CD4-positive, alpha-beta memory T cell (primary cell): ENCODE measurements around the gene SCYGR3. TPM values are rescaled to one million over a fixed set of nuclear protein-coding genes. Genes with fewer than 3 reads are reported as not detected.
A peak's percentile ranks its signal among the peaks of the same experiment; 100 is the strongest.

ENCODE experiments used
- CTCF ChIA-PET: fragments of 350-600 bp; sonication (Branson Sonifier 250); formaldehyde crosslinking; loops from one replicate; lab custom pipeline; 2021; ENCODE audit warnings: inconsistent platforms; ENCODE audit not compliant: partially characterized antibody; lab: Charles Lee
- POLR2A ChIA-PET: fragments of 350-600 bp; sonication (Branson Sonifier 250); formaldehyde crosslinking; loops from one replicate; lab custom pipeline; 2021; ENCODE audit not compliant: partially characterized antibody; lab: Charles Lee
- DNase-seq, 5 donors: peaks; one replicate each; pipeline versions ENCODE4 v3.0.0 to v3.0.0-alpha.2; 2020 to 2022; ENCODE audit warnings: mixed read lengths in 1 of 5
- H3K27ac ChIP-seq: one replicate; pipeline ENCODE4 v1.7.0; 2013; ENCODE audit warnings: low read depth, low read length
- H3K27me3 ChIP-seq: 2 replicates; pipeline ENCODE4 v1.7.0; 2013; ENCODE audit warnings: mild to moderate bottlenecking, low read length, moderate library complexity; ENCODE audit not compliant: insufficient read depth
- H3K36me3 ChIP-seq: 2 replicates; pipeline ENCODE4 v1.7.0; 2013; ENCODE audit warnings: mild to moderate bottlenecking, low read length, moderate library complexity; ENCODE audit not compliant: insufficient read depth
- H3K4me1 ChIP-seq: 2 replicates; pipeline ENCODE4 v1.7.0; 2013; ENCODE audit warnings: mild to moderate bottlenecking, low read length, moderate library complexity; ENCODE audit not compliant: insufficient read depth
- H3K4me3 ChIP-seq, 2 donors: one replicate each; pipeline ENCODE4 v1.7.0; 2013; ENCODE audit warnings: low read length in 2 of 2, mild to moderate bottlenecking in 1 of 2
- H3K9me3 ChIP-seq, 2 donors: one replicate each; pipeline ENCODE4 v1.7.0; 2013; ENCODE audit warnings: low read length in 2 of 2, control low read depth in 1 of 2; ENCODE audit not compliant: control insufficient read depth in 1 of 2
- H3K27ac Mint-ChIP-seq, 7 donors: one replicate each; pipeline ENCODE4 v1.8.0; 2020 to 2021; ENCODE audit warnings: mixed read lengths in 7 of 7, mild to moderate bottlenecking in 6 of 7, inconsistent platforms in 3 of 7, moderate library complexity in 3 of 7
- H3K27me3 Mint-ChIP-seq, 2 donors: one replicate each; pipeline ENCODE4 v1.8.0; 2020 to 2021; ENCODE audit warnings: mixed read lengths in 2 of 2
- H3K36me3 Mint-ChIP-seq, 2 donors: one replicate each; pipeline ENCODE4 v1.8.0; 2020 to 2021; ENCODE audit warnings: mixed read lengths in 2 of 2, inconsistent platforms in 1 of 2, mild to moderate bottlenecking in 1 of 2
- H3K4me1 Mint-ChIP-seq, 4 donors: one replicate each; pipeline ENCODE4 v1.8.0; 2020 to 2021; ENCODE audit warnings: mixed read lengths in 4 of 4, mild to moderate bottlenecking in 1 of 4
- H3K4me3 Mint-ChIP-seq, 8 donors: one replicate each; pipeline ENCODE4 v1.8.0; 2020 to 2021; ENCODE audit warnings: mixed read lengths in 8 of 8, mild to moderate bottlenecking in 7 of 8, moderate library complexity in 6 of 8, inconsistent platforms in 3 of 8
- H3K9me3 Mint-ChIP-seq, 8 donors: one replicate each; pipeline ENCODE4 v1.8.0; 2020 to 2021; ENCODE audit warnings: mixed read lengths in 8 of 8, mild to moderate bottlenecking in 5 of 8, inconsistent platforms in 3 of 8, moderate library complexity in 1 of 8
- intact Hi-C: fragments of 100-400 bp; cut with micrococcal nuclease; formaldehyde crosslinking; loops from one replicate; pipeline ENCODE4 v1.15.1; 2023
- polyA plus RNA-seq, 2 donors: library from polyadenylated mRNA; unstranded; fragments of 300-500 nt; fragmentation: Illumina TruSeq; gene quantifications; one replicate each; pipeline ENCODE4 v1.2.3, GENCODE V29; 2021
- total RNA-seq, 2 experiments: library from RNA; stranded (reverse); gene quantifications; one replicate each; pipeline ENCODE4 v1.2.3, GENCODE V29; 2021

The SCYGR3 gene
- total and polyA plus RNA-seq, 4 experiments from 2014 or later, result not detected

- ChIA-PET CTCF (no interaction called here), POLR2A (no interaction called here)
- no peak overlapping the region for H3K27ac ChIP-seq
- no peak for DNase-seq
- H3K4me3 ChIP-seq, result no peak overlapping the region
- no peaks in the 10 kb centered on the region for H3K9me3 ChIP-seq
- peaks cover 4 to 36% (median 24%) of the 10 kb centered on the region in 8 donors for H3K9me3 Mint-ChIP-seq
- no peaks in the 10 kb centered on the region for H3K4me1 Mint-ChIP-seq
- intact Hi-C loops, result no loop called here
- no peaks in the 10 kb centered on the region for H3K4me1 ChIP-seq
- H3K36me3 Mint-ChIP-seq, result peaks cover 4 to 11% of the 10 kb centered on the region in 2 donors
- H3K27ac Mint-ChIP-seq, result no peak overlapping the region
- H3K36me3 ChIP-seq, result no peaks in the 10 kb centered on the region
- H3K4me3 Mint-ChIP-seq, result no peak overlapping the region
- H3K27me3 ChIP-seq, result peaks cover 4% of the 10 kb centered on the region
- H3K27me3 Mint-ChIP-seq, result peaks cover 36 to 45% of the 10 kb centered on the region in 2 donors
Measured at GRCh38 chr2:227579791-227580190, 34.8 kb downstream of the SCYGR3 start.

GRCh38 chr2:227578642-227579041, 36.0 kb downstream of the SCYGR3 start:
- Histone ChIP-seq H3K27ac (no peak overlapping the region), H3K27me3 (peaks cover 4% of the 10 kb centered on the region), H3K4me1 (no peaks in the 10 kb centered on the region), H3K9me3 (no peaks in the 10 kb centered on the region), H3K4me3 (no peak overlapping the region), H3K36me3 (no peaks in the 10 kb centered on the region)
- Mint-ChIP-seq H3K4me1 (no peaks in the 10 kb centered on the region), H3K27me3 (peaks cover 31 to 45% of the 10 kb centered on the region in 2 donors), H3K27ac (no peak overlapping the region), H3K4me3 (no peak overlapping the region), H3K36me3 (peaks cover 4 to 11% of the 10 kb centered on the region in 2 donors), H3K9me3 (peaks cover 4 to 26% (median 22%) of the 10 kb centered on the region in 8 donors)
- ChIA-PET CTCF (no interaction called here), POLR2A (no interaction called here)
- intact Hi-C loops, result no loop called here
- DNase-seq, result no peak

DNA sequence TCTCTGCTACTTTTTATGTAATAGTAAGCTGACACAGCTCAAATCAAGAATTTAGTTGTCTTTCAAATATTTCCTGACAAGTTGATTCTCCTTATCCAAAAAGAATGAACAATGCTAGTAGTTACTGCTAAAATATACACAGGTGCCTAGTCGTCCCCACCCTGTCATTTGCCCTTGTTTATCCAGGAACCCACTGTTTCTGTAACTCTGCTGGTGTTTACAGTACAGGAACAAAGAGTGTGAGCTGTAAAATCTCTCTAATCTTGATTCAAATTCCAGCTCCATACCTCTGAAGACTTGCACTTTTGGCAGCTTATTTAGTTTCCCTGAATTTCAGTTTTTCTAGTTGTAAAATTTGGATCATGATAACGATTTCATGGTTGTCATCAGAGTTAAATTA, 37.1 kb downstream of the SCYGR3 start:
- Histone ChIP-seq H3K4me3 (no peak overlapping the region), H3K36me3 (no peaks in the 10 kb centered on the region), H3K9me3 (no peaks in the 10 kb centered on the region), H3K27ac (no peak overlapping the region), H3K4me1 (no peaks in the 10 kb centered on the region), H3K27me3 (peaks cover 4% of the 10 kb centered on the region)
- POLR2A ChIA-PET, result no interaction called here
- peaks cover 3 to 7% of the 10 kb centered on the region in 2 donors for H3K36me3 Mint-ChIP-seq
- CTCF ChIA-PET, result no interaction called here
- no peak overlapping the region for H3K27ac Mint-ChIP-seq
- H3K27me3 Mint-ChIP-seq, result peaks cover 30 to 42% of the 10 kb centered on the region in 2 donors
- intact Hi-C loops, result no loop called here
- peaks cover 1 to 19% (median 15%) of the 10 kb centered on the region in 8 donors for H3K9me3 Mint-ChIP-seq
- H3K4me1 Mint-ChIP-seq, result peaks cover 0 to 1% (median 0%) of the 10 kb centered on the region in 4 donors
- no peak for DNase-seq
- no peak overlapping the region for H3K4me3 Mint-ChIP-seq

DNA sequence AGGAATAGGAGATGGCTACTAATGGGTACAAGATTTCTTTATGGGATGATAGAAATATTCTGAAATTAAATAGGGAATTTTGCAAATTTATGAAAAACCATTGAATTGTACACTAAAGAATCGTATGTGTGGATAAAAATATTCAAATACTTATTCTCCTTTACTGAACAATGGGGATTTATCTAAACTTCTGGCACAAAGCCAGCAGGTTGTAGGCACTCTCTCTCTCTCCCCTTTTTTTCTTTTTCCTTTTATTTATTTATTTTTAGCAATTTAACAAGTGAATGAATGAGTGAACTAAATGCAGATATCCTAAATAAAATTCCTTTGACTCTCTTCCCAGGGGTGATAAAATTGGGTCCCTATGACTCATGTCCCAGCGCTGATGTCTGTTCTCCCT, 37.8 kb downstream of the SCYGR3 start:
- intact Hi-C loops, result no loop called here
- Histone ChIP-seq H3K27me3 (peaks cover 4% of the 10 kb centered on the region), H3K27ac (no peak overlapping the region), H3K9me3 (no peaks in the 10 kb centered on the region), H3K36me3 (no peaks in the 10 kb centered on the region), H3K4me3 (no peak overlapping the region), H3K4me1 (no peaks in the 10 kb centered on the region)
- ChIA-PET CTCF (no interaction called here), POLR2A (no interaction called here)
- Mint-ChIP-seq H3K4me3 (no peak overlapping the region), H3K4me1 (peaks cover 0 to 3% (median 0%) of the 10 kb centered on the region in 4 donors), H3K36me3 (peaks cover 0 to 2% of the 10 kb centered on the region in 2 donors), H3K27me3 (peaks cover 26 to 37% of the 10 kb centered on the region in 2 donors), H3K9me3 (peaks cover 0 to 12% (median 7%) of the 10 kb centered on the region in 8 donors), H3K27ac (no peak overlapping the region)
- no peak for DNase-seq

DNA sequence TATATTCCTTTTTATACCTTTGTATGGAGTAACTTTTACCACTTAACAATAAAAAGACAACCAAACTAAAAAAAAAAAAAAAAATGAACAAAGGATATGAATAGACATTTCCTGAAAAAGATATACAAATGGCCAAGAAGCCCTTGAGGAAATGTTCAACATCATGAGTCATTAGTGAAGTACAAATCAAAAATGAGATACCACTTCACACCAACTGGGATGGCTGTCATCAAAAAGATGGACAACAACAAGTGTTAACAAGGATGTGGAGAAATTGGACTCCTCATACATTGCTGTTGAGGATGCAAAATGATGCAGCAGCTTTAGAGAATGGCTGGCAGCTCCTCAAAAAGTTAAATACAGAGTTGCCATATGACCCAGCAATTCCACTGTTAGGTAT, 38.5 kb downstream of the SCYGR3 start:
- Mint-ChIP-seq H3K27ac (no peak overlapping the region), H3K9me3 (peaks cover 0 to 7% (median 1%) of the 10 kb centered on the region in 8 donors), H3K4me1 (peaks cover 0 to 3% (median 0%) of the 10 kb centered on the region in 4 donors), H3K27me3 (peaks cover 23 to 34% of the 10 kb centered on the region in 2 donors), H3K4me3 (no peak overlapping the region), H3K36me3 (peaks cover 0 to 1% of the 10 kb centered on the region in 2 donors)
- H3K27ac ChIP-seq, result no peak overlapping the region
- no peaks in the 10 kb centered on the region for H3K9me3 ChIP-seq
- no peak overlapping the region for H3K4me3 ChIP-seq
- intact Hi-C loops, result no loop called here
- no peak for DNase-seq
- no peaks in the 10 kb centered on the region for H3K36me3 ChIP-seq
- POLR2A ChIA-PET, result no interaction called here
- CTCF ChIA-PET, result no interaction called here
- no peaks in the 10 kb centered on the region for H3K4me1 ChIP-seq
- H3K27me3 ChIP-seq, result peaks cover 4% of the 10 kb centered on the region

- Histone ChIP-seq H3K9me3 (no peaks in the 10 kb centered on the region), H3K27me3 (no peaks in the 10 kb centered on the region), H3K36me3 (no peaks in the 10 kb centered on the region), H3K27ac (no peak overlapping the region), H3K4me1 (no peaks in the 10 kb centered on the region), H3K4me3 (no peak overlapping the region)
- Mint-ChIP-seq H3K36me3 (no peaks in the 10 kb centered on the region), H3K4me1 (peaks cover 0 to 8% (median 2%) of the 10 kb centered on the region in 4 donors), H3K27me3 (peaks cover 0 to 1% of the 10 kb centered on the region in 2 donors), H3K4me3 (no peak overlapping the region), H3K9me3 (peaks cover 0 to 1% (median 0%) of the 10 kb centered on the region in 8 donors), H3K27ac (peak overlapping the region in 2 of 7 donors; percentile 5 to 41)
- intact Hi-C loops, result no loop called here
- CTCF ChIA-PET, result no interaction called here
- POLR2A ChIA-PET, result no interaction called here
- DNase-seq, result no peak
Measured at GRCh38 chr2:227570615-227571014, 44.0 kb downstream of the SCYGR3 start.

GRCh38 chr2:227568852-227569169, 45.8 kb downstream of the SCYGR3 start:
- H3K4me1 Mint-ChIP-seq, result peaks cover 0 to 8% (median 4%) of the 10 kb centered on the region in 4 donors
- no peaks in the 10 kb centered on the region for H3K9me3 Mint-ChIP-seq
- Histone ChIP-seq H3K36me3 (no peaks in the 10 kb centered on the region), H3K4me1 (no peaks in the 10 kb centered on the region), H3K9me3 (no peaks in the 10 kb centered on the region), H3K27ac (no peak overlapping the region), H3K27me3 (no peaks in the 10 kb centered on the region), H3K4me3 (no peak overlapping the region)
- no peak for DNase-seq
- intact Hi-C loops, result no loop called here
- CTCF ChIA-PET, result no interaction called here
- no peak overlapping the region for H3K27ac Mint-ChIP-seq
- POLR2A ChIA-PET, result no interaction called here
- H3K36me3 Mint-ChIP-seq, result no peaks in the 10 kb centered on the region
- H3K27me3 Mint-ChIP-seq, result no peaks in the 10 kb centered on the region
- H3K4me3 Mint-ChIP-seq, result no peak overlapping the region
